Measurements from ENCODE around the gene MTAP. TPM values are rescaled to one million over a fixed set of nuclear protein-coding genes. Genes with fewer than 3 reads are reported as not detected.

Gene MTAP
- 10 to 100 TPM; 70.2 to 73.9 TPM for total RNA-seq

DNA sequence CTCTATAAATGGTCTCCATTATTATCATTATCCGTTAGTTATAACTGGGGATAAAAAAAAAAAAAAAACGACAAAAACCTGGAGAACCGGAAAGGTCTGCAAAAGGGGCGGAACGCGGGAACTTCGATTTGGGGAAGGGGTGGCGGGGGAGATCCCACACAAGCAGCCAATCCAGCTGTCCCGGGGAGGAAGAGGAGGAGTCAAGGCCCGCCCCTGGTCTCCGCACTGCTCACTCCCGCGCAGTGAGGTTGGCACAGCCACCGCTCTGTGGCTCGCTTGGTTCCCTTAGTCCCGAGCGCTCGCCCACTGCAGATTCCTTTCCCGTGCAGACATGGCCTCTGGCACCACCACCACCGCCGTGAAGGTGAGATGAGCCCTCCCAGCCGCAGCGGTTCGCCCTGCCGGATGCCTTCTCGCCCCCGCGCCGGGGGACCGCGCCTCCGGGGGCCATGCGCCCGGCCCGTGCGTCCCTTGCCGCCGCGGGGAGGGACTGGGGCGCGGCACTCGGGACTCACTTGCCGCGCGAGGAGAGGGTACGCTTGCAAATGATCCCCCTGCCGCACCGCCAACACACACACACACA lies at the start of gene MTAP:
Gene MTAP, plus strand, starts transcription at position 219 of the 583 bp plus-strand sequence. Its CDS starts 113 bp downstream, at position 332.
- ChIA-PET CTCF (interaction anchor here (0.7 to 1.7 kb wide), 3 partner anchors 9 to 206 kb away, joined by 3 to 9 read pairs (median 4); partner anchors contain the start of genes CDKN2A and CDKN2B-AS1), POLR2A (interaction anchor here (0.8 to 1.4 kb wide), 2 partner anchors 125 to 277 kb away, joined by 3 read pairs; no protein-coding TSS in a partner anchor)
- Mint-ChIP-seq H3K36me3 (ENCODE audit: low read depth) (peaks cover 30% of the 10 kb centered on the region), H3K27ac (peak within 1 kb of the TSS; percentile 99), H3K27me3 (peaks cover 12% of the 10 kb centered on the region), H3K9me3 (no peaks in the 10 kb centered on the region), H3K4me3 (peak within 1 kb of the TSS; percentile 99), H3K4me1 (ENCODE audit: low read depth) (peaks cover 39% of the 10 kb centered on the region)
- intact Hi-C loops (cut with micrococcal nuclease), result no loop called here
- DNase-seq (peak; percentile 85), ATAC-seq (peak; percentile 82)
- TF ChIP-seq, protein P1, sequence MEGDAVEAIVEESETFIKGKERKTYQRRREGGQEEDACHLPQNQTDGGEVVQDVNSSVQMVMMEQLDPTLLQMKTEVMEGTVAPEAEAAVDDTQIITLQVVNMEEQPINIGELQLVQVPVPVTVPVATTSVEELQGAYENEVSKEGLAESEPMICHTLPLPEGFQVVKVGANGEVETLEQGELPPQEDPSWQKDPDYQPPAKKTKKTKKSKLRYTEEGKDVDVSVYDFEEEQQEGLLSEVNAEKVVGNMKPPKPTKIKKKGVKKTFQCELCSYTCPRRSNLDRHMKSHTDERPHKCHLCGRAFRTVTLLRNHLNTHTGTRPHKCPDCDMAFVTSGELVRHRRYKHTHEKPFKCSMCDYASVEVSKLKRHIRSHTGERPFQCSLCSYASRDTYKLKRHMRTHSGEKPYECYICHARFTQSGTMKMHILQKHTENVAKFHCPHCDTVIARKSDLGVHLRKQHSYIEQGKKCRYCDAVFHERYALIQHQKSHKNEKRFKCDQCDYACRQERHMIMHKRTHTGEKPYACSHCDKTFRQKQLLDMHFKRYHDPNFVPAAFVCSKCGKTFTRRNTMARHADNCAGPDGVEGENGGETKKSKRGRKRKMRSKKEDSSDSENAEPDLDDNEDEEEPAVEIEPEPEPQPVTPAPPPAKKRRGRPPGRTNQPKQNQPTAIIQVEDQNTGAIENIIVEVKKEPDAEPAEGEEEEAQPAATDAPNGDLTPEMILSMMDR (IDR thresholded peaks at IDR 0.05), result no peak

DNA sequence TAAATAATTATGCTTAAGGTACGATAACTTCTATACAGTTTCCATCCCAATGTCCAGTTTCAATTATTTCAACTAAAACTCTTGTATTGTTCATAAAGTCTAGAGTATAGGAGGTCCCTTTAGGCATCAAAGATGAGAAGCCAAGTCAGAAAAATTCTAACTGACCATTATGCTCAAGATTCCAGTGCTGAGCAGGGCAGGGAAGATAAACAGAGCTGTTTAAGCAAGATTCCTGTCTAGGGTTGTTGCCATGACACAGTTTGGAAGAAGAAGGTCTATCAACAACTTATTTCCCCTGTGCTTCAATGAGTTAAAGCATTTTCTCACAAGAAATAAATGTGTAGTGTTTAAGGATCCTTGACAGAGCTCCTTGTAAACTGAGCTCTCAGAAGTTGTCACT lies 48.9 kb upstream of the MTAP start:
- Mint-ChIP-seq H3K27ac (no peak overlapping the region), H3K9me3 (no peaks in the 10 kb centered on the region), H3K4me1 (ENCODE audit: low read depth) (no peaks in the 10 kb centered on the region), H3K36me3 (ENCODE audit: low read depth) (no peaks in the 10 kb centered on the region), H3K27me3 (peaks cover 32% of the 10 kb centered on the region), H3K4me3 (no peak overlapping the region)
- no peak for DNase-seq
- ATAC-seq, result no peak
- ChIA-PET POLR2A (no interaction called here), CTCF (no interaction called here)
- intact Hi-C loops (cut with micrococcal nuclease), result no loop called here
- TF ChIP-seq, protein P1 (IDR thresholded peaks at IDR 0.05), result no peak

DNA sequence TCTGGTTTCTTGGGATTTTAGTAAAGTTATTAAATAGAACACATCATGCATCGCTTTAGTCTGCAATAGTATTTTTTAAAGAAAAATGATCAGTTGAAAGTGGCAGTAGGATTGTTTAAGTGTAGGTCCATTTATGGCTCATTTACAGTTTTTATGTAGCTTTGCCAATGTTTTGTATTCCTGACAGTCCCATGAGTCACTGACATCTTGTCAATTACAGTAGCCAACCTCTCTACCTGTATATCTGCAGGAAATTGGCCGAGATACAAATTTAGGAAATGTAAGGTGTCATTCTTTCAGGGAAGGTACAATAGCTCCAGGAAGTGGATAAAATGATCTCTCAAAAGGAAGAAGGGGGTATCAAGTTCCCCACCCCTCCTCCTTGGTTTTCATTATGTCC lies 47.7 kb upstream of the MTAP start:
- TF ChIP-seq, protein P1 (IDR thresholded peaks at IDR 0.05), result no peak
- intact Hi-C loops (cut with micrococcal nuclease), result no loop called here
- no peak for DNase-seq
- ChIA-PET POLR2A (interaction anchor here (0.6 kb wide), 1 partner anchor 351 kb away, joined by 3 read pairs; no protein-coding TSS in a partner anchor), CTCF (interaction anchor here (1.1 kb wide), 1 partner anchor 46 kb away, joined by 3 read pairs; no protein-coding TSS in a partner anchor)
- no peaks in the 10 kb centered on the region for H3K9me3 Mint-ChIP-seq
- no peaks in the 10 kb centered on the region for H3K36me3 Mint-ChIP-seq (ENCODE audit: low read depth)
- H3K27ac Mint-ChIP-seq, result no peak overlapping the region
- no peak for ATAC-seq
- H3K27me3 Mint-ChIP-seq, result peaks cover 36% of the 10 kb centered on the region
- no peaks in the 10 kb centered on the region for H3K4me1 Mint-ChIP-seq (ENCODE audit: low read depth)
- H3K4me3 Mint-ChIP-seq, result no peak overlapping the region

DNA sequence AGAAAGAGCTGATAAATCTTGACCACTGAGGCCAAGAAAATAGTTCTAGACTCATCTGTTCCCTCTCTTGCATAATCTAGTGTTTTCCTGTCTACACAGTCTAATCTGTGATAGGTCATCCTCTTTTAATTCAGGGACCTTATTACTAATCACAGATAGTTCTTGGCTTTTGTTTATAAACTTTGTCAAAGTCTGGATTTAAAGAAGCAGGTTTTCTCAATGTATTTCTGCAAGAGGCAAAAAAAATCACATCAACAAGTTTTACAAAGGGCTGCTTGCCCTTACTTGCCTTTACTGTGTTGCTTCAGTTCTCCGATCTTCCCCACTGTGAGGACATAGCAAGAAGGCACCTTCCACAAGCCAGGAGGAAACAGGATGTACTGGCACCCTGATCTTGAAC lies 43.9 kb upstream of the MTAP start:
- Mint-ChIP-seq H3K36me3 (ENCODE audit: low read depth) (no peaks in the 10 kb centered on the region), H3K4me3 (no peak overlapping the region), H3K9me3 (no peaks in the 10 kb centered on the region), H3K27me3 (peaks cover 38% of the 10 kb centered on the region), H3K4me1 (ENCODE audit: low read depth) (peaks cover 15% of the 10 kb centered on the region), H3K27ac (no peak overlapping the region)
- DNase-seq, result no peak
- POLR2A ChIA-PET, result no interaction called here
- intact Hi-C loops (cut with micrococcal nuclease), result no loop called here
- TF ChIP-seq, protein P1 (IDR thresholded peaks at IDR 0.05), result no peak
- CTCF ChIA-PET, result interaction anchor here (1.2 to 2.3 kb wide), 2 partner anchors 30 to 32 kb away, joined by 4 to 5 read pairs; no protein-coding TSS in a partner anchor
- no peak for ATAC-seq

DNA sequence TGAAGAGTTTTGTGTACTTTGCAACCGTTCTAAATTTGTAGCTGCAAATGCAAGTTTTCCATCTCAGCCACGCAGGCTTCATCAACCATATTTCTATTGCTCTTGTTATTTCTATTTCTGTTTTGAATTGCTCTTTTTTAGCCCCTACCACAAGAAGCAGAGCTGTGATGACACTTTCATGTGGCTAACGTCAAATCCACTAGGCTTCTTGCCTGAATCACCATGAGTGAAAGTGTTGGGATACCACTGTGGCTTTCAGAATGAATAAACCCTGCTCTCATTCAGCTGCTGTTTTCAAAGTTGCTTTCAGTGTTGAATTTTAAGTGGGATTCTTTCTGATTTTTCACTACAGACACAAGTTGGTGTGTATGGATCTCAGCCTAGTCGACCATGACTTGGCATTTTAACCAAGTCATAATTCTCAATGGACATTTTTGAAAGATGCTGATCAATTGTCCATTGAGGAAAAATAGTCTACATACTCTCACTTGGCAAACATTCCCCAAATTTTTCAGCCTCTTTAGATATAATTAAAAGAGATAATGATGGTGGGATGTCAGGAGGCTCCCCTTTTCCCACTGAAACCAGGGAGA lies 41.0 kb upstream of the MTAP start:
- intact Hi-C loops (cut with micrococcal nuclease), result no loop called here
- TF ChIP-seq, protein P1 (IDR thresholded peaks at IDR 0.05), result no peak
- ChIA-PET POLR2A (interaction anchor here (1.0 kb wide), 1 partner anchor 42 kb away, joined by 3 read pairs; no protein-coding TSS in a partner anchor), CTCF (interaction anchor here (0.7 to 1.9 kb wide), 10 partner anchors 9 to 435 kb away, joined by 3 to 6 read pairs (median 4); no protein-coding TSS in a partner anchor)
- Mint-ChIP-seq H3K4me1 (ENCODE audit: low read depth) (peaks cover 15% of the 10 kb centered on the region), H3K9me3 (peaks cover 2% of the 10 kb centered on the region), H3K27me3 (peaks cover 35% of the 10 kb centered on the region), H3K4me3 (no peak overlapping the region), H3K27ac (no peak overlapping the region), H3K36me3 (ENCODE audit: low read depth) (no peaks in the 10 kb centered on the region)
- ATAC-seq (peak; percentile 93), DNase-seq (peak; percentile 70)

All from activated CD8-positive, alpha-beta T cell treated with anti-CD3 and anti-CD28 coated beads for 36 hours (primary cell).